PC-3 (cell line): ENCODE measurements around the gene MGMT.

Experiments used
- CTCF ChIP-seq: fragments of 300-600 bp; sonication (generic); conservative IDR thresholded peaks from 2 replicates; pipeline ENCODE4 v1.5.1; 2017; ENCODE audit warnings: antibody characterized with exemption, low read depth, mild to moderate bottlenecking, low read length
- EZH2 ChIP-seq: fragments of 300-600 bp; sonication (generic); IDR thresholded peaks from one replicate; pipeline ENCODE4 v1.6.1; 2017; ENCODE audit warnings: antibody characterized with exemption, mild to moderate bottlenecking, low read length; ENCODE audit not compliant: unreplicated experiment
- EZH2phosphoT487 ChIP-seq: fragments of 300-600 bp; sonication (generic); IDR thresholded peaks from 2 replicates; pipeline ENCODE4 v1.6.1; 2018; ENCODE audit warnings: mild to moderate bottlenecking, antibody characterized with exemption, low read length, borderline replicate concordance

- TF ChIP-seq CTCF (no peak), EZH2 (no peak), EZH2phosphoT487 (no peak)
Observed at GRCh38 chr10:129560361-129560760, 93.3 kb downstream of the MGMT start.
